SK-N-SH (cell line): ENCODE data around the gene SYTL5. TPM values are rescaled to one million over a fixed set of nuclear protein-coding genes. Genes with fewer than 3 reads are reported as not detected.

Experiments used
- CTCF ChIA-PET: fragments of 300-600, 350-600 bp; formaldehyde crosslinking; extraction: SDS; loops from one replicate; lab custom pipeline; 2021; lab: Yijun Ruan, JAX
- POLR2A ChIA-PET: fragments of 350-600 bp; sonication (Branson Sonifier 250); formaldehyde crosslinking; extraction: SDS; loops from one replicate; lab custom pipeline; 2020; ENCODE audit warnings: antibody characterized with exemption, inconsistent platforms; lab: Yijun Ruan, JAX
- DNase-seq: peaks from one replicate; pipeline ENCODE4 v3.0.0; 2012
- H2AFZ ChIP-seq: fragments of 200-600 bp; sonication (generic); 2 replicates; pipeline ENCODE4 v1.8.1; 2016; ENCODE audit warnings: antibody characterized with exemption, mild to moderate bottlenecking, low read depth
- H3F3A ChIP-seq: fragments of 200-600 bp; sonication (generic); replicated peaks from 2 replicates; pipeline ENCODE3; 2016; ENCODE audit warnings: antibody characterized with exemption, mild to moderate bottlenecking; ENCODE audit not compliant: insufficient read depth
- H3K27ac ChIP-seq, 2 experiments: fragments of 200-500 bp in 1 of 2; fragments of 200-600 bp in 1 of 2; sonication (Bioruptor generic) in 1 of 2; sonication (generic), shearing (Covaris generic) in 1 of 2; 2 replicates each; pipeline versions ENCODE4 v1.5.1 to v1.6.1; 2014 to 2016; ENCODE audit warnings: low read depth in 2 of 2, inconsistent platforms in 1 of 2, low read length in 1 of 2, mild to moderate bottlenecking in 1 of 2, mixed read lengths in 1 of 2
- H3K27me3 ChIP-seq: fragments of 200-600 bp; sonication (generic), shearing (Covaris generic); 2 replicates; pipeline ENCODE4 v1.6.1; 2016; ENCODE audit warnings: mixed run types; ENCODE audit not compliant: insufficient read depth
- H3K36me3 ChIP-seq, 2 experiments: fragments of 200-500 bp in 1 of 2; fragments of 200-600 bp in 1 of 2; sonication (Bioruptor generic) in 1 of 2; sonication (generic) in 1 of 2; replicated peaks in 1 of 2; 2 replicates each; pipeline versions ENCODE3 to v1.5.1; 2014 to 2016; ENCODE audit warnings: low read length in 1 of 2, mild to moderate bottlenecking in 1 of 2; ENCODE audit not compliant: insufficient read depth in 2 of 2, control insufficient read depth in 1 of 2
- H3K4me1 ChIP-seq, 2 experiments: fragments of 200-500 bp in 1 of 2; fragments of 200-600 bp in 1 of 2; sonication (Bioruptor generic) in 1 of 2; sonication (generic), shearing (Covaris generic) in 1 of 2; 2 replicates each; pipeline versions ENCODE4 v1.5.1 to v1.6.1; 2014 to 2016; ENCODE audit warnings: low read depth in 1 of 2, low read length in 1 of 2, mixed run types in 1 of 2; ENCODE audit not compliant: insufficient read depth in 2 of 2, control insufficient read depth in 1 of 2
- H3K4me2 ChIP-seq: fragments of 200-600 bp; sonication (generic), shearing (Covaris generic); 2 replicates; pipeline ENCODE4 v1.6.1; 2017; ENCODE audit warnings: mixed run types
- H3K4me3 ChIP-seq, 2 experiments: fragments of 200-500 bp in 1 of 2; fragments of 200-600 bp in 1 of 2; sonication (Bioruptor generic) in 1 of 2; sonication (generic), shearing (Covaris generic) in 1 of 2; 2 replicates each; pipeline versions ENCODE4 v1.5.1 to v1.8.1; 2014 to 2016; ENCODE audit warnings: low read depth in 2 of 2, inconsistent platforms in 1 of 2, low read length in 1 of 2, mild to moderate bottlenecking in 1 of 2, mixed read lengths in 1 of 2, moderate library complexity in 1 of 2
- H3K79me2 ChIP-seq: fragments of 200-600 bp; sonication (generic); 2 replicates; pipeline ENCODE4 v1.8.1; 2017; ENCODE audit warnings: mild to moderate bottlenecking; ENCODE audit not compliant: insufficient read depth
- H3K9ac ChIP-seq: fragments of 200-600 bp; sonication (generic); 2 replicates; pipeline ENCODE4 v1.6.1; 2017; ENCODE audit warnings: mixed run types
- H3K9me2 ChIP-seq: fragments of 200-600 bp; sonication (generic); 2 replicates; pipeline ENCODE4 v1.6.1; 2017; ENCODE audit warnings: mixed run types
- H3K9me3 ChIP-seq: fragments of 200-600 bp; sonication (generic); 2 replicates; pipeline ENCODE4 v1.6.1; 2017; ENCODE audit warnings: mixed run types, mild to moderate bottlenecking, moderate library complexity
- H4K20me1 ChIP-seq: fragments of 200-600 bp; sonication (generic); 2 replicates; pipeline ENCODE4 v1.6.1; 2017; ENCODE audit warnings: mild to moderate bottlenecking, mixed run types; ENCODE audit not compliant: insufficient read depth
- CHD2 ChIP-seq: fragments of 150-350 bp; IDR thresholded peaks from 2 replicates; pipeline ENCODE4 v1.6.1; 2018; ENCODE audit warnings: low read length; ENCODE audit not compliant: partially characterized antibody
- CTCF ChIP-seq: fragments of 200-600 bp; sonication (generic); IDR thresholded peaks from 2 replicates; pipeline ENCODE4 v1.6.1; 2017; ENCODE audit warnings: antibody characterized with exemption, mild to moderate bottlenecking, moderate library complexity
- ELF1 ChIP-seq: IDR thresholded peaks from 2 replicates; pipeline ENCODE4 v1.4.0; 2012
- EZH2phosphoT487 ChIP-seq: fragments of 200-600 bp; sonication (generic); IDR thresholded peaks from 2 replicates; pipeline ENCODE4 v1.6.1; 2017; ENCODE audit warnings: low read depth, mixed run types, mild to moderate bottlenecking, antibody characterized with exemption, moderate library complexity, borderline replicate concordance
- FOXM1 ChIP-seq: IDR thresholded peaks from 2 replicates; pipeline ENCODE4 v1.4.0; 2012; ENCODE audit warnings: low read depth, mild to moderate bottlenecking
- MAX ChIP-seq: IDR thresholded peaks from 2 replicates; pipeline ENCODE4 v1.4.0; 2012; ENCODE audit warnings: low read depth
- NFIC ChIP-seq: IDR thresholded peaks from 2 replicates; pipeline ENCODE4 v1.4.0; 2012; ENCODE audit warnings: borderline replicate concordance
- NRF1 ChIP-seq: IDR thresholded peaks from 2 replicates; pipeline ENCODE4 v1.6.1; 2012; ENCODE audit warnings: low read depth, mild to moderate bottlenecking, low read length
- RFX5 ChIP-seq: IDR thresholded peaks from 2 replicates; pipeline ENCODE4 v1.6.1; 2012; ENCODE audit warnings: mild to moderate bottlenecking, improper control_type of control experiment, low read length
- RXRA ChIP-seq: IDR thresholded peaks from 2 replicates; pipeline ENCODE4 v1.4.0; 2012; ENCODE audit warnings: low read depth, mild to moderate bottlenecking, borderline replicate concordance
- SIN3A ChIP-seq: IDR thresholded peaks from 2 replicates; pipeline ENCODE4 v1.6.1; 2012; ENCODE audit warnings: low read depth, mild to moderate bottlenecking, low read length, moderate library complexity, borderline replicate concordance
- TEAD4 ChIP-seq: IDR thresholded peaks from 2 replicates; pipeline ENCODE4 v1.4.0; 2012; ENCODE audit warnings: mild to moderate bottlenecking, borderline replicate concordance; ENCODE audit not compliant: insufficient read depth
- YY1 ChIP-seq: IDR thresholded peaks from 2 replicates; pipeline ENCODE4 v1.4.0; 2012; ENCODE audit warnings: low read depth, mild to moderate bottlenecking
- ZBTB33 ChIP-seq: IDR thresholded peaks from 2 replicates; pipeline ENCODE4 v1.4.0; 2012; ENCODE audit warnings: low read depth, borderline replicate concordance
- WGBS: methylation state at CpG from one replicate; pipeline ENCODE4 v1.1.6; 2017; ENCODE audit warnings: low lambda C conversion rate; 5-methylcytosine and 5-hydroxymethylcytosine counted together
- polyA plus RNA-seq, 3 experiments: library from polyadenylated mRNA; depleted of rRNA; stranded (reverse); fragments of >200 nt; gene quantifications; 2 replicates each; pipeline ENCODE4 v1.2.3, GENCODE V29; 2012
- TF ChIP-seq, protein P1 (sequence below): fragments of 150-350 bp; IDR thresholded peaks from 2 replicates; pipeline ENCODE4 v1.6.1; 2016; ENCODE audit warnings: mild to moderate bottlenecking, low read depth, low read length
- TF ChIP-seq, protein P2 (sequence below): IDR thresholded peaks from 2 replicates; pipeline ENCODE4 v1.4.0; 2012; ENCODE audit warnings: low read depth, borderline replicate concordance

SYTL5 gene
- polyA plus RNA-seq, 1 of the 3 experiments (the other 2 are of a cell fraction) = 0.74 TPM

DNA sequence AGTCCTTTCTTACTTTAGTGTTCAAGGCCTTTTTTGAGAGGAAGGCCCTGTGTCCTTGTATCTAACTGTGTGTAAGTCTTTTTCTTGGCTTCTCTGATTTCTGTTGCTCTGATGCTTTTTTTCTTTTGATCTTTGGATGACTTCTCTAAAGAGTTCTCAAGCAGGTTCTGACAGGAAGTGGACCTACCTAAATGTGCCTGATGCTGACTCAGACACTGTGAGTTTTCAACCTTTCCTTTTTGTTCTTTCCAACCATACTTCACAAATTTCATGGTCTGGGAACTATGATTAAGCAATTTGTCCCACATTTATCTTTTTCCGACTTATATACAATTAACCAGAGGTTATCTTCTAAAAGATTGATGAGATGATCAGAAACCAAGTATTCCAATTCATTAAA is 96.5 kb downstream of the SYTL5 start (continued):
- no peak for TF ChIP-seq NRF1
- TF ChIP-seq EZH2phosphoT487 = no peak
- TF ChIP-seq, protein P1, sequence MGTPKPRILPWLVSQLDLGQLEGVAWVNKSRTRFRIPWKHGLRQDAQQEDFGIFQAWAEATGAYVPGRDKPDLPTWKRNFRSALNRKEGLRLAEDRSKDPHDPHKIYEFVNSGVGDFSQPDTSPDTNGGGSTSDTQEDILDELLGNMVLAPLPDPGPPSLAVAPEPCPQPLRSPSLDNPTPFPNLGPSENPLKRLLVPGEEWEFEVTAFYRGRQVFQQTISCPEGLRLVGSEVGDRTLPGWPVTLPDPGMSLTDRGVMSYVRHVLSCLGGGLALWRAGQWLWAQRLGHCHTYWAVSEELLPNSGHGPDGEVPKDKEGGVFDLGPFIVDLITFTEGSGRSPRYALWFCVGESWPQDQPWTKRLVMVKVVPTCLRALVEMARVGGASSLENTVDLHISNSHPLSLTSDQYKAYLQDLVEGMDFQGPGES = no peak
- no peak for TF ChIP-seq YY1

GRCh38 chrX:38103857-38104812 is 97.8 kb downstream of the SYTL5 start:
- 20% methylated on average over 5 of the region's 5 CpGs for WGBS
- no peak overlapping the region for H3K27ac ChIP-seq
- H2AFZ ChIP-seq = no peak overlapping the region
- no peaks in the 10 kb centered on the region for H3K36me3 ChIP-seq
- H3K4me1 ChIP-seq = no peaks in the 10 kb centered on the region
- TF ChIP-seq ZBTB33 (no peak), SIN3A (no peak), FOXM1 (no peak), RFX5 (no peak), NFIC (no peak), ELF1 (no peak), CTCF (no peak), RXRA (no peak), MAX (no peak), CHD2 (no peak), TEAD4 (no peak)
- TF ChIP-seq, protein P2, sequence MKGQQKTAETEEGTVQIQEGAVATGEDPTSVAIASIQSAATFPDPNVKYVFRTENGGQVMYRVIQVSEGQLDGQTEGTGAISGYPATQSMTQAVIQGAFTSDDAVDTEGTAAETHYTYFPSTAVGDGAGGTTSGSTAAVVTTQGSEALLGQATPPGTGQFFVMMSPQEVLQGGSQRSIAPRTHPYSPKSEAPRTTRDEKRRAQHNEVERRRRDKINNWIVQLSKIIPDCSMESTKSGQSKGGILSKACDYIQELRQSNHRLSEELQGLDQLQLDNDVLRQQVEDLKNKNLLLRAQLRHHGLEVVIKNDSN = no peak
- H3F3A ChIP-seq = no peaks in the 10 kb centered on the region
- no peak overlapping the region for H3K4me3 ChIP-seq
- no peaks in the 10 kb centered on the region for H3K9me2 ChIP-seq
- H3K9me3 ChIP-seq = no peaks in the 10 kb centered on the region
- no peaks in the 10 kb centered on the region for H3K79me2 ChIP-seq
- no peak for DNase-seq
- POLR2A ChIA-PET = no interaction called here
- CTCF ChIA-PET = no interaction called here
- H3K9ac ChIP-seq = no peak overlapping the region
- no peaks in the 10 kb centered on the region for H4K20me1 ChIP-seq
- no peak overlapping the region for H3K4me2 ChIP-seq
- H3K27me3 ChIP-seq = no peaks in the 10 kb centered on the region
